GM12878 (cell line): ENCODE measurements around the gene NRSN1. TPM values are rescaled to one million over a fixed set of nuclear protein-coding genes. Genes with fewer than 3 reads are reported as not detected.

ENCODE experiments used
- ATAC-seq: fragments of 200-7000 bp; cut with Tn5 transposase; 3 replicates; pipeline ENCODE4 v1.9.1; 2020; ENCODE audit warnings: mild to moderate bottlenecking, moderate library complexity
- BruUV-seq: library from RNA; stranded (reverse); fragments of 400-500 nt; replicated peaks from 2 replicates; lab custom pipeline; 2021; lab: Mats Ljungman, UMichigan
- CTCF ChIA-PET: fragments of 300-600 bp; sonication (Branson Sonifier 250); formaldehyde crosslinking; extraction: SDS; loops from one replicate; lab custom pipeline; 2021; ENCODE audit warnings: inconsistent platforms; lab: Yijun Ruan, JAX
- POLR2A ChIA-PET: fragments of 350-600 bp; formaldehyde crosslinking; extraction: SDS; loops from one replicate; lab custom pipeline; 2021; ENCODE audit warnings: inconsistent platforms; lab: Charles Lee
- RAD21 ChIA-PET: fragments of 300-600 bp; sonication (Branson Sonifier 250); formaldehyde crosslinking; loops from one replicate; lab custom pipeline; 2023; ENCODE audit warnings: antibody characterized with exemption; ENCODE audit not compliant: unreplicated experiment; lab: Charles Lee
- SMC1A ChIA-PET: fragments of 300-600 bp; sonication (Branson Sonifier 250); formaldehyde crosslinking; loops from one replicate; lab custom pipeline; 2023; ENCODE audit not compliant: unreplicated experiment, uncharacterized antibody; lab: Charles Lee
- DNase-seq: peaks from one replicate; pipeline ENCODE4 v3.0.0-alpha.2; 2011; ENCODE audit warnings: low read depth, low spot score
- FAIRE-seq: peaks from 3 replicates; lab custom pipeline; 2011; peaks lifted over from hg19 to GRCh38; lab: Jason Lieb, UNC
- H2AFZ ChIP-seq: 2 replicates; pipeline ENCODE4 v1.6.0; 2011; ENCODE audit warnings: low read depth, low read length, control low read depth; ENCODE audit not compliant: control insufficient read depth
- H3K27ac ChIP-seq: 2 replicates; pipeline ENCODE4 v1.5.1; 2011; ENCODE audit warnings: control low read depth; ENCODE audit not compliant: control insufficient read depth, insufficient read depth
- H3K27me3 ChIP-seq, 2 experiments: replicated peaks in 1 of 2; 2 replicates each; pipeline versions ENCODE4 v1.6.0 to v1.6.1; 2011; ENCODE audit warnings: low read length in 1 of 2; ENCODE audit not compliant: control insufficient read depth in 2 of 2, insufficient read depth in 2 of 2
- H3K36me3 ChIP-seq, 2 experiments: 2 replicates each; pipeline ENCODE4 v1.5.1; 2011; ENCODE audit warnings: low read length in 1 of 2; ENCODE audit not compliant: control insufficient read depth in 2 of 2, insufficient read depth in 2 of 2
- H3K4me1 ChIP-seq: 2 replicates; pipeline ENCODE4 v1.6.1; 2011; ENCODE audit warnings: mild to moderate bottlenecking, low read length, moderate library complexity, mixed read lengths; ENCODE audit not compliant: control insufficient read depth, insufficient read depth
- H3K4me2 ChIP-seq: 2 replicates; pipeline ENCODE4 v1.6.0; 2011; ENCODE audit warnings: control low read depth; ENCODE audit not compliant: control insufficient read depth, insufficient read depth
- H3K4me3 ChIP-seq: fragments of 200-600 bp; sonication (generic); 2 replicates; pipeline ENCODE4 v1.5.1; 2016
- H3K79me2 ChIP-seq: 2 replicates; pipeline ENCODE4 v1.6.0; 2011; ENCODE audit warnings: low read length; ENCODE audit not compliant: control insufficient read depth, insufficient read depth
- H3K9ac ChIP-seq: 2 replicates; pipeline ENCODE4 v1.8.0; 2011; ENCODE audit warnings: low read length, control low read depth, mixed read lengths; ENCODE audit not compliant: control insufficient read depth, insufficient read depth
- H3K9me3 ChIP-seq: replicated peaks from 3 replicates; pipeline ENCODE4 v1.5.1; 2011; ENCODE audit warnings: mild to moderate bottlenecking, low read length; ENCODE audit not compliant: control insufficient read depth, insufficient read depth
- H4K20me1 ChIP-seq: 2 replicates; pipeline ENCODE4 v1.6.0; 2011; ENCODE audit not compliant: control insufficient read depth, insufficient read depth
- ATF3 ChIP-seq: IDR thresholded peaks from 2 replicates; pipeline ENCODE4 v1.6.1; 2011; ENCODE audit warnings: low read depth, mild to moderate bottlenecking, low read length, moderate library complexity, borderline replicate concordance; ENCODE audit errors: extremely low read depth
- CHD2 ChIP-seq: IDR thresholded peaks from 2 replicates; pipeline ENCODE4 v1.6.1; 2011; ENCODE audit warnings: low read depth, low read length, improper control_type of control experiment, borderline replicate concordance
- DPF2 ChIP-seq: fragments of 450-650 bp; IDR thresholded peaks from 2 replicates; pipeline ENCODE4 v1.6.1; 2017; ENCODE audit warnings: mild to moderate bottlenecking
- EED ChIP-seq: sonication (generic); IDR thresholded peaks from 2 replicates; pipeline ENCODE4 v1.6.1; 2016; ENCODE audit warnings: antibody characterized with exemption, low read depth
- GATAD2B ChIP-seq: fragments of 450-650 bp; conservative IDR thresholded peaks from 2 replicates; pipeline ENCODE4 v1.6.1; 2017; ENCODE audit warnings: low read depth, mild to moderate bottlenecking, moderate library complexity
- HSF1 ChIP-seq: fragments of 150-350 bp; IDR thresholded peaks from 2 replicates; pipeline ENCODE4 v1.6.1; 2014; ENCODE audit warnings: mild to moderate bottlenecking, low read depth, low read length
- JUND ChIP-seq: IDR thresholded peaks from 2 replicates; pipeline ENCODE4 v1.6.1; 2012; ENCODE audit warnings: low read depth, mild to moderate bottlenecking, low read length, improper control_type of control experiment, moderate library complexity
- NFYB ChIP-seq: IDR thresholded peaks from 2 replicates; pipeline ENCODE4 v1.6.1; 2011; ENCODE audit warnings: low read depth, mild to moderate bottlenecking, low read length, improper control_type of control experiment, moderate library complexity; ENCODE audit not compliant: insufficient read depth
- NRF1 ChIP-seq: conservative IDR thresholded peaks from 2 replicates; pipeline ENCODE4 v1.6.1; 2011; ENCODE audit warnings: mild to moderate bottlenecking, low read depth, low read length, improper control_type of control experiment
- POLR2AphosphoS2 ChIP-seq: IDR thresholded peaks from 2 replicates; pipeline ENCODE4 v1.6.1; 2011; ENCODE audit warnings: low read depth, mild to moderate bottlenecking, low read length, improper control_type of control experiment, moderate library complexity
- RBBP5 ChIP-seq: fragments of 200-600 bp; sonication (generic); conservative IDR thresholded peaks from 2 replicates; pipeline ENCODE4 v1.6.1; 2016
- SMC3 ChIP-seq: IDR thresholded peaks from 2 replicates; pipeline ENCODE4 v1.6.1; 2011; ENCODE audit warnings: low read length, improper control_type of control experiment, borderline replicate concordance
- SP1 ChIP-seq: IDR thresholded peaks from one replicate; pipeline ENCODE4 v1.6.1; 2011; ENCODE audit warnings: low read depth, low read length
- SPI1 ChIP-seq: IDR thresholded peaks from 2 replicates; pipeline ENCODE4 v1.6.1; 2011; ENCODE audit warnings: low read depth, mild to moderate bottlenecking, low read length, moderate library complexity, borderline replicate concordance; ENCODE audit not compliant: insufficient read depth
- STAT1 ChIP-seq: fragments of 450-650 bp; conservative IDR thresholded peaks from 2 replicates; pipeline ENCODE4 v1.6.1; 2014; ENCODE audit warnings: antibody characterized with exemption, mild to moderate bottlenecking
- TARDBP ChIP-seq: IDR thresholded peaks from 2 replicates; pipeline ENCODE4 v1.6.1; 2016; ENCODE audit warnings: borderline replicate concordance
- TCF7 ChIP-seq: IDR thresholded peaks from 2 replicates; pipeline ENCODE4 v1.6.1; 2014; ENCODE audit warnings: antibody characterized with exemption, borderline replicate concordance
- USF1 ChIP-seq: IDR thresholded peaks from 2 replicates; pipeline ENCODE4 v1.6.1; 2011; ENCODE audit warnings: borderline replicate concordance, low read depth, mild to moderate bottlenecking, moderate library complexity, mixed read lengths, low read length; ENCODE audit not compliant: insufficient read depth; ENCODE audit errors: extremely low read length
- WGBS: methylation state at CpG from one replicate; pipeline ENCODE4 v1.1.6; 2016; ENCODE audit warnings: low lambda C conversion rate; ENCODE audit not compliant: insufficient replicate concordance, insufficient coverage; ENCODE audit errors: missing lambda C conversion rate; 5-methylcytosine and 5-hydroxymethylcytosine counted together
- in situ Hi-C: fragments of 300-500 bp; cut with MboI; formaldehyde crosslinking; loops from 9 replicates; pipeline ENCODE4 v1.14.3; 2018; ENCODE audit warnings: mixed read lengths
- intact Hi-C: fragments of 100-400 bp; cut with micrococcal nuclease; formaldehyde crosslinking; loops from one replicate; pipeline ENCODE4 v1.14.2; 2022; ENCODE audit not compliant: unreplicated experiment
- polyA plus RNA-seq, 11 experiments: library from polyadenylated mRNA; depleted of rRNA in 4 of 11; unstranded in 6 of 11; stranded (reverse) in 5 of 11; fragments of >200 nt; fragmentation: Nextera tagmentation in 4 of 11; fragmentation: Illumina TruSeq in 1 of 11; extraction: Ambion mirVana in 4 of 11; extraction: Trizol in 1 of 11; gene quantifications; 1 replicate in 1 of 11; 2 replicates in 10 of 11; pipeline versions ENCODE4 v1.2.1 to v1.2.3, GENCODE V29; 2011 to 2016; ENCODE audit warnings: inconsistent platforms in 2 of 11, missing spikeins in 2 of 11, low read depth in 1 of 11
- total RNA-seq, 4 experiments: library from RNA; depleted of rRNA in 3 of 4; stranded (reverse); fragments of >200 nt in 3 of 4; fragmentation: Illumina TruSeq in 1 of 4; extraction: Trizol in 1 of 4; gene quantifications; 2 replicates each; pipeline versions ENCODE4 v1.2.1 to v1.2.3, GENCODE V29; 2013 to 2021

The NRSN1 gene
- total and polyA plus RNA-seq, 10 of the 15 experiments (the other 5 are each of a cell fraction or from before 2014, with no cell fraction given): not detected

- ChIA-PET SMC1A (no interaction called here), CTCF (no interaction called here), POLR2A (no interaction called here)
- 0% methylated on average over 1 of the region's 1 CpG for WGBS
- H3K4me2 ChIP-seq: no peak overlapping the region
- in situ Hi-C loops: no loop called here
- FAIRE-seq (no peak), ATAC-seq (no peak), DNase-seq (no peak)
- no peaks in the 10 kb centered on the region for H3K9me3 ChIP-seq
- no peaks in the 10 kb centered on the region for H3K36me3 ChIP-seq
- H4K20me1 ChIP-seq: no peaks in the 10 kb centered on the region
- intact Hi-C loops: no loop called here
- H3K4me3 ChIP-seq: no peak overlapping the region
- no TSS peak for BruUV-seq
- H2AFZ ChIP-seq: no peak overlapping the region
- H3K79me2 ChIP-seq: no peaks in the 10 kb centered on the region
- no peaks in the 10 kb centered on the region for H3K4me1 ChIP-seq
- TF ChIP-seq NFYB (no peak), SPI1 (no peak), GATAD2B (no peak), EED (no peak), SP1 (no peak), USF1 (no peak), DPF2 (no peak), POLR2AphosphoS2 (no peak), ATF3 (no peak), HSF1 (no peak), CHD2 (no peak), RBBP5 (no peak), STAT1 (no peak), NRF1 (no peak), TCF7 (no peak), SMC3 (no peak), JUND (no peak), TARDBP (no peak)
- TF ChIP-seq, all 136 proteins: peak for 0
- no peak overlapping the region for H3K9ac ChIP-seq
- RAD21 ChIA-PET: no interaction called here
- no peak overlapping the region for H3K27ac ChIP-seq
- no peaks in the 10 kb centered on the region for H3K27me3 ChIP-seq
Observed at GRCh38 chr6:24100024-24100769, 25.8 kb upstream of the NRSN1 start.
